PC-9 (cell line): ENCODE results near the gene ARHGEF28.

Experiments
- EZH2 ChIP-seq: fragments of 200-600 bp; sonication (generic); IDR thresholded peaks from 2 replicates; pipeline ENCODE4 v1.8.0; 2017; ENCODE audit warnings: antibody characterized with exemption, low read depth
- TF ChIP-seq, protein P1 (sequence below): fragments of 200-600 bp; sonication (generic); conservative IDR thresholded peaks from 2 replicates; pipeline ENCODE4 v1.6.1; 2017; ENCODE audit warnings: mixed run types, antibody characterized with exemption, mild to moderate bottlenecking, moderate library complexity

DNA sequence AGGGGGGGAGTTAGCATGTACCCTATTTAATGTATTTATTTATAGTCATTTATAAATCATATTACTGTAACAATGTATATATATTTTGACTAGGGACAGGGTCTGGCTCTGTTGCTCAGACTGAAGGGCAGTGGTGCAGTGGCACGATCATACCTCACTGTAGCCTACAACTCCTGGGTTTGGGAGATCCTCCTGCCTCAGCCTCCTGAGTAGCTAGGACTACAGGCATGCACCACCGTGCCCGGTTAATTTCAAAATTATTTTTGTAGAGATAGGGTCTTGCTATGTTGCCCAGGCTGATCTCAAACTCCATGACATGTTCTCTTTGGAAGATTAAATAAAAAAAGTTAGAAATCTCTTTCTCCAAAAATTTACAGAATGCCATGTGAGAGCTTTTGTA is 52.8 kb downstream of the ARHGEF28 start:
- TF ChIP-seq, protein P1, sequence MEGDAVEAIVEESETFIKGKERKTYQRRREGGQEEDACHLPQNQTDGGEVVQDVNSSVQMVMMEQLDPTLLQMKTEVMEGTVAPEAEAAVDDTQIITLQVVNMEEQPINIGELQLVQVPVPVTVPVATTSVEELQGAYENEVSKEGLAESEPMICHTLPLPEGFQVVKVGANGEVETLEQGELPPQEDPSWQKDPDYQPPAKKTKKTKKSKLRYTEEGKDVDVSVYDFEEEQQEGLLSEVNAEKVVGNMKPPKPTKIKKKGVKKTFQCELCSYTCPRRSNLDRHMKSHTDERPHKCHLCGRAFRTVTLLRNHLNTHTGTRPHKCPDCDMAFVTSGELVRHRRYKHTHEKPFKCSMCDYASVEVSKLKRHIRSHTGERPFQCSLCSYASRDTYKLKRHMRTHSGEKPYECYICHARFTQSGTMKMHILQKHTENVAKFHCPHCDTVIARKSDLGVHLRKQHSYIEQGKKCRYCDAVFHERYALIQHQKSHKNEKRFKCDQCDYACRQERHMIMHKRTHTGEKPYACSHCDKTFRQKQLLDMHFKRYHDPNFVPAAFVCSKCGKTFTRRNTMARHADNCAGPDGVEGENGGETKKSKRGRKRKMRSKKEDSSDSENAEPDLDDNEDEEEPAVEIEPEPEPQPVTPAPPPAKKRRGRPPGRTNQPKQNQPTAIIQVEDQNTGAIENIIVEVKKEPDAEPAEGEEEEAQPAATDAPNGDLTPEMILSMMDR = no peak
- TF ChIP-seq EZH2 = no peak
